GM21423 (cell line): ENCODE measurements around the gene RAB11FIP3.
"Not testable (repeated sequence)": the region's sequence is repeated elsewhere in the genome, so short reads cannot be mapped to it uniquely, and the experiment has no call there.

ENCODE experiments used
- ATAC-seq: cut with Tn5 transposase; IDR thresholded peaks from one replicate; pipeline ENCODE4 v1.9.1; 2021; ENCODE audit warnings: mild to moderate bottlenecking, moderate library complexity; ENCODE audit not compliant: unreplicated experiment

Gene RAB11FIP3, protein sequence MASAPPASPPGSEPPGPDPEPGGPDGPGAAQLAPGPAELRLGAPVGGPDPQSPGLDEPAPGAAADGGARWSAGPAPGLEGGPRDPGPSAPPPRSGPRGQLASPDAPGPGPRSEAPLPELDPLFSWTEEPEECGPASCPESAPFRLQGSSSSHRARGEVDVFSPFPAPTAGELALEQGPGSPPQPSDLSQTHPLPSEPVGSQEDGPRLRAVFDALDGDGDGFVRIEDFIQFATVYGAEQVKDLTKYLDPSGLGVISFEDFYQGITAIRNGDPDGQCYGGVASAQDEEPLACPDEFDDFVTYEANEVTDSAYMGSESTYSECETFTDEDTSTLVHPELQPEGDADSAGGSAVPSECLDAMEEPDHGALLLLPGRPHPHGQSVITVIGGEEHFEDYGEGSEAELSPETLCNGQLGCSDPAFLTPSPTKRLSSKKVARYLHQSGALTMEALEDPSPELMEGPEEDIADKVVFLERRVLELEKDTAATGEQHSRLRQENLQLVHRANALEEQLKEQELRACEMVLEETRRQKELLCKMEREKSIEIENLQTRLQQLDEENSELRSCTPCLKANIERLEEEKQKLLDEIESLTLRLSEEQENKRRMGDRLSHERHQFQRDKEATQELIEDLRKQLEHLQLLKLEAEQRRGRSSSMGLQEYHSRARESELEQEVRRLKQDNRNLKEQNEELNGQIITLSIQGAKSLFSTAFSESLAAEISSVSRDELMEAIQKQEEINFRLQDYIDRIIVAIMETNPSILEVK

DNA sequence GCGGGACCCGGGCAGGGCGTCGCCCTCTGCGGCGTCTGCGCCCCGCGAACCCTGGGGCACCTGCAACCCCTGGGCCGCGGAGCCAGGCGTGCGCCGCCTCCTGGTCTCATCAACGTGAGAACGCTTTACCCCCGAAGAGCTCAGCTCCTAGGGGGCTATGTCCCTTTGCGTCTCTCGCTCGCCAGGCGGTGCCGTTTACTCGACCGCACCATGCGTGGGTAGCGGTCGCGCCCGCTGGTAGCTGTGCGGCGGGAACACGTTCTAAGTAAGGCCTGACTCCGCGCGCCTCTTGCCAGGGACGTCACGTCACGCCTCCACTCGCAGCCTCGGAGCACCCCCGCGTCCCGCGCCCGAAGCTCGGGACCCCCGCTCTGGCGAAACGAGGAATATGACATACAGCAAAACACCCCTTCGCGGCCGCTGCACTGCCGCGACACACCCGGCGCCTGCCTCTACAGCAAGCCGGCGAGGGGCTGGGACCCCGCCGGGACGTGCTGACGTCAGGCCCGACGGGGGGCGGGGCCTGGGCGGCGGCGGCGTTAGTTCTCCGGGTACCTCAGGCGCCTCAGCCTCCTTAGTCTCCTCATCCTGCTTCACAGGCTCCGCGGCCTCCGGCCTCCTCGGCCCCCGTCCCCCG, at the start of gene RAB11FIP3:
TSS of gene RAB11FIP3 (plus strand) at position 568 of the 637 bp plus-strand sequence. CDS start 358 bp downstream, outside the sequence.
- peak; percentile 84 for ATAC-seq

DNA sequence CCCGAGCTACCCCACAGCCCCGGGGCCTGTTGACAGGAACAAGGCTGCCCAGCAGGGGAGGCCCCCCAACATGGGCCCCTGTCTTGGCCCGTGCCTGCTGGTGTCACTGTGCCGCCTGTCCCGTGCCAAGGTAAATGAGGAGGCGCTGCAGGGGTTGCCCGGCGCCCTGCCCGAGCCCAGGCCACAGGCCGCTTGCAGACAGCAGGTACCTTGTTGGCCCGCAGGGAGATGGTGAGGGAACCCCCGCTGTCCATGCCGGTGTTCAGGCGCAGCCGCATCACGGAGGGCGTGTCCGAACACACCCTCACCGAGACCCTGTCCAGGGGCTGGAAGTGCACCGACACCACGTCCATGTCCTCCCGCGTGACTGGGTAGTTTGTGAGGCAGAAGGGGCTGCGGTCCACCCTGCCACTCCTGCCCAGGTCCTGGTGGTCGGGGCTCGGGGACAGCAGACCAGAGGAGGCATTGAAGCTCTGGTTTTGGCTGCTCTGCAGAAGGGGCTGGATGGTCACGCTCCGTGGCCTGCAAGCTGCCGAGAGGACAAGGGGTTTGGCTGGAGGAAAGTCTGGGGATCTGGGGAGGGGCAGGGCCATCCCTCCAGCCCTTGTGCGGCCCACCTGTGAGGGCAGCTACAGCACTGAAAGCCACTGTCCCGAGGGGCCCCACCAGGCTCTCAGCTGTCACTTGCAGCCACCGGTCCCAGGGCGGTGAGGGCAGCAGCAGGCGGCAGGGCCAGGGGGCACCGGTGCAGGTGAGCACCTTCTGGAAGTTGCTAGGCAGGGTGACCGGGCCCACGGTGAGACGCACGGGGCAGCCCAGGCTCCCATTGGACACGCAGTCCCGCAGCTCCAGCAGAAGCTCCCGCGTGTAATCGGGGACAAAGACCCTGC, 49.3 kb upstream of the RAB11FIP3 start:
- no peak for ATAC-seq

- ATAC-seq, result no peak
These were observed 48.5 kb upstream of the RAB11FIP3 start for GRCh38 chr16:376817-377418.

- ATAC-seq, result no peak
These were observed 48.0 kb upstream of the RAB11FIP3 start for GRCh38 chr16:377419-377951.

DNA sequence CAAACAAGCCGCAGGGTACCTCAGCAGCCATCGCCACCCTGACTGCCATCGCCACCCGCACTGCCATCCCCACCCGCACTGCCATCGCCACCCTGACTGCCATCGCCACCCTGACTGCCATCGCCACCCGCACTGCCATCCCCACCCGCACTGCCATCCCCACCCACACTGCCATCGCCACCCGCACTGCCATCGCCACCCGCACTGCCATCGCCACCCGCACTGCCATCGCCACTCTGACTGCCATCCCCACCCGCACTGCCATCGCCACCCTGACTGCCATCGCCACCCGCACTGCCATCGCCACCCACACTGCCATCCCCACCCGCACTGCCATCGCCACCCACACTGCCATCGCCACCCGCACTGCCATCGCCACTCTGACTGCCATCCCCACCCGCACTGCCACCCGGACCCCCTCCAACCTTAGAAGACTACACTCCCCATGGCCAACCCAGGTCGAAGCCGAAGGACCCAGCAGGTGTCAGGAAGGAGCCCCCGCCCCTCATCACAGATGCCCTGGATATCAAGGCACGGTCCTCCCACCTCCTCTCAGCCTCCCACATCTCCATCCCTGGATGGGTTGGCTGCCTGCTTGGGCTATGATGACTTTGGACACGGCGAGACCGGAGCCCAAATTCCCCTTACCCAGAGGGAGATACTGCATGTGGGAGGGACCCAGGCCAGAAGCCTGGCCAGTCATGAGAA, 47.2 kb upstream of the RAB11FIP3 start:
- not testable (repeated sequence) for ATAC-seq

GRCh38 chr16:378821-379182, 46.6 kb upstream of the RAB11FIP3 start:
- ATAC-seq, result no peak

DNA sequence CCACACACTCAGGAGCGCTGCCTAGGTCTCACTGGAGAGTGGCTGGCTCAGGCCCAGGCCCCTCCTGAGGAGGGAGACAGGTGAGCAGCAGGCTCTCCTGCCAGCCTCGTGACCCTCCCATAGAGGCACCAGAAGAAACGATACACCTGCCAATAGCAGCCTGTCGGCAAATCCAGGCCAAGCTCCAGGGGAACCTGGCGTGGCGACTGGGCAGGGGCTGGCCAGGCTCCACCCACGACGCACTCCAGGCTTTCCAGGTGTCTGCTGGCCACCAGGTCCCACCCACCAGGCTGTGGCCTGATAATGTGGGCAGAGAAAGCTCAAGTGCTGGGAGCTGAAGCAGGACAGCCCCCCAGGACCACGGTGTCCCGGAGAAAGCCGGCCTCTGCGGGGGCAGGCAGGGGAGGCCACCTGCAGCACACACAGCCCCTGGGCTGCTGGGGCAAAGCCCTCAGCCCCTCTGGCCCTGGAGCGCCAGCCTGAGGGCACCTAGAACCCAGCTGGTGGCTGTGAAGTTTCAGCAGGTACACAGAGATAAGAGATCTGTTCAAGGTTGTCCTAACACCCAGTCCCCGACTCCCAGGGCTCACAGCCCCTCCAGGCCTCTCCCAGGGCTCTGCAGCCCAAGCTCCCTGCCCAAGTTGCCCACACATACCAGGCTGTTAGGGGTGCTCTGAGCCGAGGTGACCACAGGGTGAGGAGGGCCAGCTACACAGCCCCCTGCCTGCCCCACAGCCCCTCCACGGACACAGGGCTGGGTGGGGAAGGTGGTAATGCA, 46.1 kb upstream of the RAB11FIP3 start:
- ATAC-seq, result no peak

DNA sequence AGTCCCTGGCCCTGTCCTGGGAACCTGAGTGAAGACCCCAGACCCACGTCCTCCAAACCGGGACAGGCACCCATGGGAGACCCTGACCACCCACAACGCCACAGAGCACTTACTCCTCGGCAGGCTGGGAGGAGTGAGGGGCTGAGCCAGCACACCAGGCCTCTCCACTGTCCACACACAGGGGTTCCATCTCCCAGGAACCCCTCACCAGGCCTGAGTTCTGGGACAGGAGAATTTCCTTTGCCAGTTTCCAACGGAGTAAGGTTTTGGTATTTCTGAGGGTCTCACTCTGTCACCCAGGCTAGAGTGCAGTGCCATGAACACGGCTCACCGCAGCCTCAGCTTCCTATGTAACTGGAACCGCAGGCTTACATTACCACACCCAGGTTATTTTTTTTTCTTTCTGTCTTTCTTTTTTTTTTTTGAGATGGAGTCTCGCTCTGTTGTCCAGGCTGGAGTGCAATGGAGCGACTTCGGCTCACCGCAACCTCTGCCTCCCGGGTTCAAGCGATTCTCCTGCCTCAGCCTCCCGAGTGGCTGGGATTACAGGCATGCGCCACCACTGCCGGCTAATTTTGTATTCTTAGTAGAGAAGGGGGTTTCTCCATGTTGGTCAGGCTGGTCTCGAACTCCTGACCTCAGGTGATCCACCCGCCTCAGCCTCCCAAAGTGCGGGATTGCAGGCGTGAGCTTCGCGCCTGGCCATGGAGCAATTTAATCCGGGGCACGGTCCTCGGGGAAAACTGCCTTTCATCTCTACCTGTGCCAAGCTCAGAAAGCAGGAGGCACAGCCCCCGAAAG, 45.3 kb upstream of the RAB11FIP3 start:
- no peak for ATAC-seq

DNA sequence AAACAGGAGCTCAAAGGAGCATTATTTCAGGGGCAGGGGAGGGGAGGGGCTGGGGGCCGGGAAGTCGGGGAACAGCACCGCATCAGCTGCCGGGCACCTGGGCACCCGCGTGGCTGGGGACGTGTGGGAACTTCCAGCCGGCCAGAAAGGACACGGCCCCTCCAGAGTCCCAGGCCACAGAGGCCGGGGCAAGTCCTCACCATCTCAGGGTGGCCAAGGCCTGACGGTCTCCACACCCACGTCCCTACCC, 44.8 kb upstream of the RAB11FIP3 start:
- ATAC-seq, result no peak

GRCh38 chr16:381012-381788, 44.2 kb upstream of the RAB11FIP3 start:
- no peak for ATAC-seq

DNA sequence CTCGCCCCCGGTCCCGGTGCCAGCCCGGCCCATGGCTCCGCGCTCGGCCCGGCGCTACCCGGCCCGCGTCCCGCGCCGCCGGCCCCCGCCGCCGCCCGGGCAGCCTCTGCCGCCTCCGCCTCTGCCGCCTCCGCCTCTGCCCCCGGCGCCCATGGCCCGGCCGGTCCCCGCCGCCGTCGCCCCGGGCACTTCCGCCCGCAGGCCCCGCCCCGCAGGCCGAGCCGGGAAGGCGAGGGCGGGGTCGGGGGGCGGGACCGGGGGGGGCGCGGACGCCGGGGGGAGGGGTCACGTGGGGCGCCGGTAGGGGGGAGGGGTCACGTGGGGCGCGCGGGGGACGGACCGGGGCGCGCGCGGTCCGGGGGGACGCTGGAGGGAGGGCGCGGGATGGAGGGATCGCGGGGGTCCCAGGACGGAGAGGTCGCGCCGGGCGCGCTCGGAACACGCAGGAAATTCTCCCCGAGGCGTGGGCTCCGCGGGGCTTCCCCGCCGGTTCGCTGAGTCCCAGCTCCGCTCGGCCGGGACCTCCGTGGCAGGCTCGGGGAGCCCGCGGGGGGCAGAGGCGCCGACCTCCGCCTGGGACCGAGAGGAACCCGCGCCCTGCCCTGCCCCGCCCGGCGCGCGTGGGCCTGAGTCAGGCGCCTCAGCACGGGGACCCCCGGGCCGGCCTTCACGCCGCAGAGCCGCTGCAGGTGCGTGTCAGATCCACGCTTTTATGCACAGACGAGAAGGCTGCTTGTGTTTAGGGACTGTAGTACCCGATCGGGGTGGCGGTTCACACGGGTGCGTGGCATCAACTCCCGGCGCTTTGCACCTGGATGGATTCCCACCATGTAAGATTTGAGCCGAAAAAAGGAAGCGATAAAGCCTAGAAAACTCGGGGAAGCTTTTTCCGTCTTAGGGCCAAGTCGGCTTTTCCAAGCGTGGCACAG, 43.4 kb upstream of the RAB11FIP3 start, which contains the start of gene PGAP6:
TSS of gene PGAP6 (minus strand) at position 190 of the 929 bp plus-strand sequence. CDS start at position 33, 157 bp downstream.
- peak; percentile 49 for ATAC-seq

- peak; percentile 37 for ATAC-seq
These were observed 42.0 kb upstream of the RAB11FIP3 start for GRCh38 chr16:383326-384051.

DNA sequence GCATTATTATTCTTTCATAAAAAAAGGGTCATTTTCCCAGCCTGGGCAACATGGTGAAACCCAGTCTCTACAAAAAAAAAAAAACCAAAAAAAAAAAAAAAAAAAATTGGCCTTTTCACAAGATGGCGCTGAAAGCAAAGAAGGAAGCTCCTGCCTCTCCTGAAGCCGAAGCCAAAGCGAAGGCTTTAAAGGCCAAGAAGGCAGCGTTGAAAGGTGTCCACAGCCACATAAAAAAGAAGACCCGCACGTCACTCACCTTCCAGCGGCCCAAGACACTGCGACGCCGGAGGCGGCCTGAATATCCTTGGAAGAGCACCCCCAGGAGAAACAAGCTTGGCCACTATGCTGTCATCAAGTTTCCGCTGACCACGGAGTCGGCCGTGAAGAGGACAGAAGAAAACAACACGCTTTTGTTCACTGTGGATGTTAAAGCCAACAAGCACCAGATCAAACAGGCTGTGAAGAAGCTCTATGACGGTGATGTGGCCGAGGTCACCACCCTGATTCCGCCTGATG, 38.8 kb upstream of the RAB11FIP3 start:
- ATAC-seq, result no peak

DNA sequence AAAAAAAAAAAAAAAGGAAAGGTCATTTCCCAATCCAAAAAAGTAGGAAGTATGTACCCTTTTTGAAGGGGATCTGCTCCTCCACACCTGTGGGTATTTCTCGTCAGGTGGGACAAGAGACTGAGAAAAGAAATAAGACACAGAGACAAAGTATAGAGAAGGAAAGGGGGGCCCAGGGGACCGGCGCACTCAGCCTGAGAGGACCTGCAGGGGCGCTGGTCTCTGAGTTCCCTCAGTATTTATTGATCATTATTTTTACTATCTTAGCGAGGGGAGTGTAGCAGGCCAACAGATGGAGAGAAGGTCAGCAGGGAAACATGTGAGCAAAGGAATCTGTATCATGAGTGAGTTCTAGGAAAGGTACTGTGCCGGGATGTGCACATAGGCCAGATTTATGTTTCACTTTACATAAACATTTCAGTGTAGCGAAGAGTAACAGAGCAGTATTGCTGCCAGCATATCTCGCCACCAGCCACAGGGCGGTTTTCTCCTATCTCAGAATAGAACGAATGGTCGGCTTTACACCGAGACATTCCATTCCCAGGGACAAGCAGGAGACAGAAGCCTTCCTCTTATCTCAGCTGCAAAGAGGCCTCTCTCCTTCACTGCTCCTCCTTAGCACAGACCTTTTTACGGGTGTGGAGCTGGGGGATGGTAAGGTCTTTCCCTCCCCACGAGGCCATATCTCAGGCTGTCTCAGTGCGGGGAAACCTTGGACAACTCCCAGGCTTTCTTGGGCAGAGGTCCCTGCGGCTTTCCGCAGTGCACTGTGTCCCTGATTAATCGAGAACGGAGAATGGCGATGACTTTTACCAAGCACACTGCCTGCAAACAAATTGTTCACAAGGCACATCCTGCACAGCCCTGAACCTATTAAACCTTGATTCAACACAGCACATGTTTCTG, 37.4 kb upstream of the RAB11FIP3 start:
- ATAC-seq, result not testable (repeated sequence)
